Natural killer cell treated with Interleukin-12 subunit alpha and Interleukin-12 subunit beta and Interleukin-15 and Interleukin-18, amount 100 ng/mL, for 72 hours (primary cell): ENCODE results near the gene TK2. TPM values are rescaled to one million over a fixed set of nuclear protein-coding genes. Genes with fewer than 3 reads are reported as not detected.
A peak's percentile ranks its signal among the peaks of the same experiment; 100 is the strongest.

ENCODE experiments used
- ATAC-seq, 2 donors: fragments of 150-1000 bp; cut with Tn5 transposase in 1 of 2; sonication (Bioruptor Pico), chemical (Tn5 transposase) in 1 of 2; 2 replicates each; pipeline ENCODE4 v1.10.0; 2021
- DNase-seq: peaks from one replicate; pipeline ENCODE4 v3.0.0; 2022; ENCODE audit warnings: low spot score
- H3K27ac Mint-ChIP-seq, 2 donors: 1 replicate in 1 of 2; 2 replicates in 1 of 2; pipeline ENCODE4 v1.8.0; 2022; ENCODE audit warnings: mixed read lengths in 2 of 2, mild to moderate bottlenecking in 1 of 2, moderate library complexity in 1 of 2
- H3K27me3 Mint-ChIP-seq, 2 donors: 1 replicate in 1 of 2; 2 replicates in 1 of 2; pipeline ENCODE4 v1.8.0; 2022; ENCODE audit warnings: mixed read lengths in 2 of 2
- H3K36me3 Mint-ChIP-seq: one replicate; pipeline ENCODE4 v1.8.0; 2022; ENCODE audit warnings: mixed read lengths
- H3K4me1 Mint-ChIP-seq, 2 donors: 1 replicate in 1 of 2; 2 replicates in 1 of 2; pipeline ENCODE4 v1.8.0; 2022; ENCODE audit warnings: low read depth in 2 of 2, mixed read lengths in 2 of 2, mild to moderate bottlenecking in 1 of 2
- H3K4me3 Mint-ChIP-seq: one replicate; pipeline ENCODE4 v1.8.0; 2022; ENCODE audit warnings: mixed read lengths
- H3K9me3 Mint-ChIP-seq: 2 replicates; pipeline ENCODE4 v1.8.0; 2022; ENCODE audit warnings: mixed read lengths
- total RNA-seq, 2 donors: library from RNA; stranded (reverse); gene quantifications; one replicate each; pipeline ENCODE4 v1.2.3, GENCODE V29; 2022

TK2 gene
- total RNA-seq, 2 donors from 2014 or later = 5.9 to 6.3 TPM

DNA sequence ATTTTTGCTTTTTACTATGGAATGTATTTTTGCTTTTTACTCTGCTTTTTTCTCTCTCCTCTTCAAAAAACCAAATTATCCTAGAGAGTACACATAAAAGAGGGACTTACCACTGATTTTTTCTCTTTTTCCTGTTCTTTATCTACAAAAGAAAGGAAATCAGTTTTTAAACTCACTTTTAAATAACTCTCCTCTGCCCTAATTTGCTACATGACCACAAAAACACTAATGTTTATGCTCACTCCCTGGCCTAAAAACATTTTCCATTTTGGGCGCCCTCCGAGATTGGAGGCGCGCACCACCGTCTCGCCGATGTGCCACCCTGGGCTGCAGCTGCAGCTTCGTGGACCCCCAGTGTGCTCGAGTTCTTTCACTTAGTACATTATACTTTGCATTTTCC, 1.1 kb downstream of the TK2 start:
- Mint-ChIP-seq H3K4me3 (peak overlapping the region; percentile 66), H3K27me3 (no peaks in the 10 kb centered on the region), H3K9me3 (no peaks in the 10 kb centered on the region), H3K36me3 (peaks cover 8% of the 10 kb centered on the region), H3K27ac (peak overlapping the region; percentile 85 to 90), H3K4me1 (peaks cover 47 to 52% of the 10 kb centered on the region in 2 donors)
- no peak for ATAC-seq
- DNase-seq = no peak

- Mint-ChIP-seq H3K36me3 (peaks cover under 1% of the 10 kb centered on the region), H3K9me3 (no peaks in the 10 kb centered on the region), H3K4me1 (peaks cover 39 to 44% of the 10 kb centered on the region in 2 donors), H3K27ac (peak overlapping the region; percentile 85 to 90), H3K27me3 (no peaks in the 10 kb centered on the region), H3K4me3 (peak overlapping the region; percentile 18)
- no peak for DNase-seq
- no peak for ATAC-seq
Observed at GRCh38 chr16:66548068-66548467, 1.9 kb downstream of the TK2 start.

GRCh38 chr16:66547101-66547989, 2.6 kb downstream of the TK2 start:
- no peaks in the 10 kb centered on the region for H3K27me3 Mint-ChIP-seq
- no peaks in the 10 kb centered on the region for H3K9me3 Mint-ChIP-seq
- ATAC-seq (no peak), DNase-seq (no peak)
- H3K4me3 Mint-ChIP-seq = no peak overlapping the region
- peaks cover 35 to 39% of the 10 kb centered on the region in 2 donors for H3K4me1 Mint-ChIP-seq
- peak overlapping the region; percentile 85 to 90 for H3K27ac Mint-ChIP-seq
- H3K36me3 Mint-ChIP-seq = no peaks in the 10 kb centered on the region

GRCh38 chr16:66544016-66544757, 5.7 kb downstream of the TK2 start:
- no peaks in the 10 kb centered on the region for H3K9me3 Mint-ChIP-seq
- no peak for DNase-seq
- H3K27me3 Mint-ChIP-seq = no peaks in the 10 kb centered on the region
- peaks cover 26 to 30% of the 10 kb centered on the region in 2 donors for H3K4me1 Mint-ChIP-seq
- H3K36me3 Mint-ChIP-seq = no peaks in the 10 kb centered on the region
- H3K27ac Mint-ChIP-seq = peak overlapping the region in 1 of 2 donors; percentile 70
- H3K4me3 Mint-ChIP-seq = no peak overlapping the region
- ATAC-seq = no peak

DNA sequence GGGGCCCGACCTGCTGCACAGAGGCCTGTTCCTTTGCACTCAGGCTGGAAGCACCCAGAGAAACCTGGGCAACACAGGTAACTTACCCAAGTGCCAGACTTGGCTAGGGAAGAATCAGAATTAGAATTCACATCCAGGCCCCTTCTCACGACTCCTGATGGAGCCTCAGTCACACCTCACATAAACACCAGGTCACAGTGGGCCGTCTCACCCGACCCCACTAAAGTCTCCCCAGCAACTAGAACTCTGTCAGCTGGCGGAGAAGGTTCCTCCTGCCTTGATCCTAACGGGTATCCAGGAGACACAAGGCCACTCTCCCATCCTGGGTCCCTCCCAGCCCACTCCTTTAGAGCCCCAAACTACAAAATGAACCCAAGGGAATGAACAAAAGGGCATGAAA, 6.4 kb downstream of the TK2 start:
- Mint-ChIP-seq H3K27me3 (no peaks in the 10 kb centered on the region), H3K27ac (peak overlapping the region in 1 of 2 donors; percentile 70), H3K4me1 (peaks cover 20 to 27% of the 10 kb centered on the region in 2 donors), H3K9me3 (no peaks in the 10 kb centered on the region), H3K4me3 (no peak overlapping the region), H3K36me3 (no peaks in the 10 kb centered on the region)
- ATAC-seq (no peak), DNase-seq (no peak)

DNA sequence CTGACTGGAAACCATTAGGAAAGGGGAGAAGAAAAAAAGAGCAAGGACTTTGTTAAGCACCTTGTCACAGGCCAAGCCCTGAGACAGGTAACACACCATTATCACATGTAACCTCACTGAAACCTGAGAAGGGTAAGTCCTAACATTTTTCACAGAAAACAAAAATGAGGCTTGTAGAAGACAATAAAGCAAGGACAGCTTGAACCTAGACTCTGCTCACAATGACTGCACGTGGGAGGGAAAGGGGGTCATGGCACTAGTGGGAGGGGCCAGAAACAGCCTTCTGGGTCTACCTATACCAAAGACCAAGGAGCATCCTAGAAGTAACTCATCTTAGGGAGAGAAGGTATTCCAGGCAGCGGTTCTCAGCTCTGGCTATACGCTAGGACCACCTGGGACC, 7.5 kb downstream of the TK2 start:
- H3K27ac Mint-ChIP-seq = no peak overlapping the region
- H3K36me3 Mint-ChIP-seq = no peaks in the 10 kb centered on the region
- DNase-seq (no peak), ATAC-seq (no peak)
- H3K4me1 Mint-ChIP-seq = peaks cover 11 to 19% of the 10 kb centered on the region in 2 donors
- no peaks in the 10 kb centered on the region for H3K9me3 Mint-ChIP-seq
- H3K4me3 Mint-ChIP-seq = no peak overlapping the region
- H3K27me3 Mint-ChIP-seq = no peaks in the 10 kb centered on the region

- DNase-seq = no peak
- no peak for ATAC-seq
- no peaks in the 10 kb centered on the region for H3K36me3 Mint-ChIP-seq
- no peaks in the 10 kb centered on the region for H3K27me3 Mint-ChIP-seq
- H3K9me3 Mint-ChIP-seq = no peaks in the 10 kb centered on the region
- no peak overlapping the region for H3K27ac Mint-ChIP-seq
- peaks cover 12 to 16% of the 10 kb centered on the region in 2 donors for H3K4me1 Mint-ChIP-seq
- no peak overlapping the region for H3K4me3 Mint-ChIP-seq
Observed at GRCh38 chr16:66541388-66542355, 8.2 kb downstream of the TK2 start.

DNA sequence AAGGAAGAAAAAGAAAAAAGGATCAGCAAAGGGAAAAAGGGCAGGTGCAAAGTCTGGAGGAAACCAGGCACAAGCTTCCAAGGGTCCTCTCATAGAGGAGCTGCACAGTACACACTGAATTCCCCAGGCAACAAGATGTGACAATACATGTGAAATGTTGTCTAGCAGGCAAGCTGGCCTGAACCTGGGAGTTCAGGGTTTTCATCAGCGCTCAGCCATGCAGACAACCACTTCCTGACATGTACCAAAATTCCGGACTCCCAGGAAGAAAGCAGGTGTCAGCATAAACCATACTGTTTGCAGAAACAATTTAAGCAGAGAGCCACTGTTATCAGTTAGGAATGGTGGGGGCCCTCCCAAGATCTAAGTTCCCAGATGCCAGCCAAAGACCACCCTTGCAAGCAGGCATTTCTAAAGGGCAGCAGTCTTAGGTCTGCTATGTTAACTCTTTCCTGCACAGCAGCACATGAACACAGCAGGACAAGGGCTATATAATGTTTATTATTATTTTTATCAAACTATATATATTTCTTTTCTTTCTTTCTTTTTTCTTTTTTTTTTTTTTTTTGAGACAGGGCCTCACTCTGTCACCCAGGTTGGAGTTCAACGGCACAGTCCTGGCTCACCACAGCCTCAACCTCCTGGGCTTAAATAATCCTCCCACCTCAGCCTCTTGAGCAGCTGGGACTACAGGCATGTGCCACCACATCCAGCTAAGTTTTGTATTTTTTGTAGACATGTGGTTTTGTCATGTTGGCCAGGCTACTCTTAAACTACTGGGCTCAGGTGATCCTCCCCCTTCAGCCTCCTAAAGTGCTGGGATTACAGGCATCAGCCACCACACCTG, 10.1 kb downstream of the TK2 start:
- Mint-ChIP-seq H3K27me3 (no peaks in the 10 kb centered on the region), H3K4me1 (peaks cover 12 to 16% of the 10 kb centered on the region in 2 donors), H3K9me3 (no peaks in the 10 kb centered on the region), H3K36me3 (no peaks in the 10 kb centered on the region), H3K27ac (peak overlapping the region; percentile 49 to 69), H3K4me3 (peak overlapping the region; percentile 32)
- no peak for DNase-seq
- ATAC-seq = peak in 1 of 2 donors; percentile 48

- H3K9me3 Mint-ChIP-seq = no peaks in the 10 kb centered on the region
- H3K4me3 Mint-ChIP-seq = no peak overlapping the region
- H3K4me1 Mint-ChIP-seq = peaks cover 12 to 18% of the 10 kb centered on the region in 2 donors
- H3K36me3 Mint-ChIP-seq = no peaks in the 10 kb centered on the region
- H3K27ac Mint-ChIP-seq = peak overlapping the region in 1 of 2 donors; percentile 69
- ATAC-seq = no peak
- no peaks in the 10 kb centered on the region for H3K27me3 Mint-ChIP-seq
- no peak for DNase-seq
Observed at GRCh38 chr16:66538910-66539309, 11.0 kb downstream of the TK2 start.

GRCh38 chr16:66537236-66537635, 12.7 kb downstream of the TK2 start:
- Mint-ChIP-seq H3K36me3 (no peaks in the 10 kb centered on the region), H3K27me3 (no peaks in the 10 kb centered on the region), H3K4me1 (peaks cover 12 to 18% of the 10 kb centered on the region in 2 donors), H3K9me3 (no peaks in the 10 kb centered on the region), H3K27ac (no peak overlapping the region), H3K4me3 (no peak overlapping the region)
- ATAC-seq (no peak), DNase-seq (no peak)

- H3K4me3 Mint-ChIP-seq = no peak overlapping the region
- no peaks in the 10 kb centered on the region for H3K9me3 Mint-ChIP-seq
- H3K27ac Mint-ChIP-seq = no peak overlapping the region
- no peaks in the 10 kb centered on the region for H3K36me3 Mint-ChIP-seq
- no peak for DNase-seq
- peaks cover 12 to 18% of the 10 kb centered on the region in 2 donors for H3K4me1 Mint-ChIP-seq
- no peak for ATAC-seq
- no peaks in the 10 kb centered on the region for H3K27me3 Mint-ChIP-seq
Observed at GRCh38 chr16:66536525-66536924, 13.4 kb downstream of the TK2 start.

GRCh38 chr16:66534376-66534799, 15.5 kb downstream of the TK2 start:
- no peak for ATAC-seq
- Mint-ChIP-seq H3K36me3 (no peaks in the 10 kb centered on the region), H3K27ac (no peak overlapping the region), H3K4me3 (no peak overlapping the region), H3K9me3 (no peaks in the 10 kb centered on the region), H3K27me3 (no peaks in the 10 kb centered on the region), H3K4me1 (peaks cover 4 to 9% of the 10 kb centered on the region in 2 donors)
- DNase-seq = no peak
